RPMI7951 (cell line): ENCODE results near the gene OPN1MW2. TPM values are rescaled to one million over a fixed set of nuclear protein-coding genes. Genes with fewer than 3 reads are reported as not detected.
"Not testable (repeated sequence)": the region's sequence is repeated elsewhere in the genome, so short reads cannot be mapped to it uniquely, and the experiment has no call there.

Experiments
- DNase-seq: peaks from one replicate; pipeline ENCODE4 v3.0.0-alpha.2; 2012; ENCODE audit warnings: low read depth
- total RNA-seq: library from RNA; depleted of rRNA; stranded (reverse); fragments of >200 nt; shearing (Covaris generic); gene quantifications from 2 replicates; pipeline ENCODE4 v1.2.3, GENCODE V29; 2014; rRNA removed

OPN1MW2 gene
- total RNA-seq, 1 experiment from 2014 or later, result not detected

- DNase-seq, result not testable (repeated sequence)
Measured at GRCh38 chrX:154269245-154269644, 49.7 kb downstream of the OPN1MW2 start.

Other genes with a start within 250 kb of the OPN1MW2 start
- 21.6 and 23.6 TPM in 2 replicates for gene HCFC1, start 247.9 kb upstream of the OPN1MW2 start, total RNA-seq
- 5.8 and 6.6 TPM in 2 replicates for gene TMEM187, start 247.0 kb upstream of the OPN1MW2 start, total RNA-seq
- gene IRAK1, start 199.9 kb upstream of the OPN1MW2 start, total RNA-seq, result 38.1 and 44.2 TPM in 2 replicates
- gene MECP2, start 122.0 kb upstream of the OPN1MW2 start, total RNA-seq, result 12.5 and 12.9 TPM in 2 replicates
- gene OPN1LW, start 75.5 kb upstream of the OPN1MW2 start, total RNA-seq, result not detected in 2 replicates
- not detected in 2 replicates for gene OPN1MW, start 37.2 kb upstream of the OPN1MW2 start, total RNA-seq
- not detected in 2 replicates for gene OPN1MW3, start 37.8 kb downstream of the OPN1MW2 start, total RNA-seq
- not detected in 2 replicates for gene TEX28, start 75.4 kb downstream of the OPN1MW2 start, total RNA-seq
- gene TKTL1, start 76.0 kb downstream of the OPN1MW2 start, total RNA-seq, result not detected in 2 replicates
- gene FLNA, start 154.9 kb downstream of the OPN1MW2 start, total RNA-seq, result 375 and 579 TPM in 2 replicates
- gene EMD, start 159.5 kb downstream of the OPN1MW2 start, total RNA-seq, result 27.6 and 29.8 TPM in 2 replicates
- gene RPL10, start 178.6 kb downstream of the OPN1MW2 start, total RNA-seq, result 2,378 and 3,972 TPM in 2 replicates
- gene DNASE1L1, start 189.5 kb downstream of the OPN1MW2 start, total RNA-seq, result 12.6 and 14.3 TPM in 2 replicates
- 9.6 and 9.8 TPM in 2 replicates for gene TAFAZZIN, start 191.8 kb downstream of the OPN1MW2 start, total RNA-seq
- 29.0 and 36.1 TPM in 2 replicates for gene ATP6AP1, start 208.9 kb downstream of the OPN1MW2 start, total RNA-seq
- 58.0 and 58.6 TPM in 2 replicates for gene GDI1, start 217.4 kb downstream of the OPN1MW2 start, total RNA-seq
- 37.8 and 45.0 TPM in 2 replicates for gene FAM50A, start 224.4 kb downstream of the OPN1MW2 start, total RNA-seq
- gene PLXNA3, start 238.5 kb downstream of the OPN1MW2 start, total RNA-seq, result 3.9 and 5.4 TPM in 2 replicates